Dermis lymphatic vessel endothelial cell (primary cell): ENCODE data around the gene SHKBP1. TPM values are rescaled to one million over a fixed set of nuclear protein-coding genes. Genes with fewer than 3 reads are reported as not detected.

Experiments used
- total RNA-seq: library from RNA; depleted of rRNA; stranded (reverse); fragments of >200 nt; gene quantifications from 2 replicates; pipeline ENCODE4 v1.2.1, GENCODE V29; 2014

SHKBP1 gene, protein sequence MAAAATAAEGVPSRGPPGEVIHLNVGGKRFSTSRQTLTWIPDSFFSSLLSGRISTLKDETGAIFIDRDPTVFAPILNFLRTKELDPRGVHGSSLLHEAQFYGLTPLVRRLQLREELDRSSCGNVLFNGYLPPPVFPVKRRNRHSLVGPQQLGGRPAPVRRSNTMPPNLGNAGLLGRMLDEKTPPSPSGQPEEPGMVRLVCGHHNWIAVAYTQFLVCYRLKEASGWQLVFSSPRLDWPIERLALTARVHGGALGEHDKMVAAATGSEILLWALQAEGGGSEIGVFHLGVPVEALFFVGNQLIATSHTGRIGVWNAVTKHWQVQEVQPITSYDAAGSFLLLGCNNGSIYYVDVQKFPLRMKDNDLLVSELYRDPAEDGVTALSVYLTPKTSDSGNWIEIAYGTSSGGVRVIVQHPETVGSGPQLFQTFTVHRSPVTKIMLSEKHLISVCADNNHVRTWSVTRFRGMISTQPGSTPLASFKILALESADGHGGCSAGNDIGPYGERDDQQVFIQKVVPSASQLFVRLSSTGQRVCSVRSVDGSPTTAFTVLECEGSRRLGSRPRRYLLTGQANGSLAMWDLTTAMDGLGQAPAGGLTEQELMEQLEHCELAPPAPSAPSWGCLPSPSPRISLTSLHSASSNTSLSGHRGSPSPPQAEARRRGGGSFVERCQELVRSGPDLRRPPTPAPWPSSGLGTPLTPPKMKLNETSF
- total RNA-seq: 20.6 and 24.3 TPM in 2 replicates

DNA sequence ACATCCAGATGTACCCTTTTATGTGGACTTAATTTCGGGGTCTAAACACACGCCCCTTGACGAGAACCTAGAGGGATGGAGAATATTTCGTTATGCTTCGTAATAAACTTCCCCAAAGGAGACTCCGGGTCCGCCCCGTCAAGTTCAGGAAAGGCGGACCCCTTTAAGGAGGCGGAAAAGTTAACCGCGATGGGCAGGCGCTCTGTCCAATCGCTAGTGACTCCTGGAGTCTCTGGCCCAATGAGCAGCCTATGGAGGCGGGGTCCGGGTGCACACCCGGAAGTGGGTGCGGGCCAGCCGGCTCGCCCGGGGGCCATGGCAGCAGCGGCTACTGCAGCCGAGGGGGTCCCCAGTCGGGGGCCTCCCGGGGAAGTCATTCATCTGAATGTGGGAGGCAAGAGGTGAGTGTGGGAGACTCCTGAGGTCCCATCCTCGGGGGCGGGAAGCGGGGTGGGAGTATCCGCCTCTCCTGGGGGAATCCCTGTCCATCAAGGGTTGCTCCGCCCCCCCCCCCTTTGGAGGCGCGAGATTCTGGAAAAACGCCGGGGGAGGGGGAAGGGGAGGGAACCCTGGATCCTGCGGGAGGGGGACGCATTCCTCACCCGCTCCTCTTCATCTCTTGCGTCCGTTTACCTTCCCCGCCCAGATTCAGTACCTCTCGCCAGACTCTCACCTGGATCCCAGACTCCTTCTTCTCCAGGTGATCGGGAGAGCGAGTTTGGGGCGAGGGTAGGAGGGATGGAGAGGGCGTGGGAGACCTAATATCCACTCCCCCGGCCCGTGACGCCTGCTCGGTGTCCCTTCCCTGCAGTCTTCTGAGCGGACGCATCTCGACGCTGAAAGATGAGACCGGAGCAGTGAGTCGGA, at the start of gene SHKBP1:
Gene SHKBP1, plus strand, starts transcription at position 289 of the 867 bp plus-strand sequence. Its CDS starts 27 bp downstream, at position 316.

DNA sequence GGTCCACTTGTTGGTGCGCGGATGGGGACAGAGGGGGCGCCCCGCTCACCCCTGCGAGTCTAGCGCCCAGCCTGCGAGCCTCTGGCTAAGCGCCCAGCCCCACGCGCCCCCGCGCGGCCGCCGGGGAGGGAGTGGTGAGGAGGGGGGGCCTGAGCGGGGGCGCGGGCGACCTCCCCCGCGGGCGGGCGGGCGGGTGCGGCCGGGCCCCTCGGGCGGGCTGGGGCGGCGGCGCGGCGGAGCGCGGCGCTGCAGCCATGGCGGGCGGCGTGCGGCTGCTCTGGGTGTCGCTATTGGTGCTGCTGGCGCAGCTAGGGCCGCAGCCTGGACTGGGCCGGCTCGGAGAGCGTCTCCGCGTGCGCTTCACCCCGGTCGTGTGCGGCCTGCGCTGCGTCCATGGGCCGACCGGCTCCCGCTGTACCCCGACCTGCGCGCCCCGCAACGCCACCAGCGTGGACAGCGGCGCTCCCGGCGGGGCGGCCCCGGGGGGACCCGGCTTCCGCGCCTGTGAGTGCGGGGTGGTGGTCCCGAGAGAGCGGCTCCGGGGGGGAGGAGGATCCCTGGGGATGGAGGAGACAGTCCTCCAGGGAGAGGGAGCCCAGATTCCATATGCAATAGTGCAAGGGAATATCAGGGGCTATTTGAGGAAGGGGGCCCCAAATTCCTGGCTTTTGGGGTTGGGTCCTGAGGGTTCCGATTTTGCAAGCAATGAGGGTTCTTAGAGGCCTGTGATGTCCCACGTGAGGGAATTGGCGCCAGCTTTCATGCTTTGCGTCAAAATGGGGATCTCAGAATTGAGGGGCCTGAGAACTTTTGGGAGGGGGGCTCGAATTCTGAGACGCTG, 24.7 kb downstream of the SHKBP1 start, which contains the start of gene LTBP4:
Gene LTBP4, plus strand, starts transcription at position 236 of the 841 bp plus-strand sequence. Its CDS starts 19 bp downstream, at position 255.

Other genes starting within 250 kb of the SHKBP1 start
- 3.6 and 6.1 TPM in 2 replicates for gene C19orf47, start 228.5 kb upstream of the SHKBP1 start, total RNA-seq
- 123 and 175 TPM in 2 replicates for gene PLD3, start 228.2 kb upstream of the SHKBP1 start, total RNA-seq
- under 0.01 TPM in 1 of 2 replicates, not detected in the other for gene HIPK4, start 186.7 kb upstream of the SHKBP1 start, total RNA-seq
- gene PRX, start 163.5 kb upstream of the SHKBP1 start, total RNA-seq: 1.5 TPM in 2 replicates
- 20.7 and 22.3 TPM in 2 replicates for gene SERTAD1, start 150.9 kb upstream of the SHKBP1 start, total RNA-seq
- 22.1 and 32.7 TPM in 2 replicates for gene SERTAD3, start 132.5 kb upstream of the SHKBP1 start, total RNA-seq
- gene BLVRB, start 111.1 kb upstream of the SHKBP1 start, total RNA-seq: 39.4 and 53.0 TPM in 2 replicates
- gene SPTBN4, start 109.9 kb upstream of the SHKBP1 start, total RNA-seq: under 0.01 TPM in 1 of 2 replicates, not detected in the other
- gene LTBP4, start 24.5 kb downstream of the SHKBP1 start, total RNA-seq: 19.9 and 21.7 TPM in 2 replicates
- gene NUMBL, start 113.8 kb downstream of the SHKBP1 start, total RNA-seq: 7.5 and 10.4 TPM in 2 replicates
- 16.7 and 20.5 TPM in 2 replicates for gene COQ8B, start 140.0 kb downstream of the SHKBP1 start, total RNA-seq
- gene ITPKC, start 140.2 kb downstream of the SHKBP1 start, total RNA-seq: 16.7 and 21.3 TPM in 2 replicates
- gene ACTMAP, start 173.6 kb downstream of the SHKBP1 start, total RNA-seq: 0.34 and 0.43 TPM in 2 replicates
- 25.8 and 31.5 TPM in 2 replicates for gene SNRPA, start 174.3 kb downstream of the SHKBP1 start, total RNA-seq
- not detected in 2 replicates for gene MIA, start 198.6 kb downstream of the SHKBP1 start, total RNA-seq
- 9.5 and 12.8 TPM in 2 replicates for gene RAB4B, start 201.4 kb downstream of the SHKBP1 start, total RNA-seq
- 119 and 126 TPM in 2 replicates for gene EGLN2, start 222.3 kb downstream of the SHKBP1 start, total RNA-seq